ENCODE data around the gene AKT3.

- TF ChIP-seq CTCF (conservative IDR thresholded peaks at IDR 0.05; ENCODE audit: low read depth in 2 of 2): no peak
- no peak for TF ChIP-seq POLR2AphosphoS5 (IDR thresholded peaks at IDR 0.05; ENCODE audit: low read depth)
- no peak for TF ChIP-seq EZH2 (IDR thresholded peaks at IDR 0.05; ENCODE audit: low read depth, unreplicated experiment)
- no peak for TF ChIP-seq EZH2phosphoT487 (IDR thresholded peaks at IDR 0.05; ENCODE audit: unreplicated experiment)
- no peak for TF ChIP-seq CREB1 (CRISPR knock-in tag; IDR thresholded peaks at IDR 0.05; ENCODE audit: low read depth)
- TF ChIP-seq REST (IDR thresholded peaks at IDR 0.05; ENCODE audit: unreplicated experiment): no peak
- TF ChIP-seq JUNB (IDR thresholded peaks at IDR 0.05; ENCODE audit: unreplicated experiment): no peak
- no peak for TF ChIP-seq ETS1 (IDR thresholded peaks at IDR 0.05)
- no peak for TF ChIP-seq STAT1 (IDR thresholded peaks at IDR 0.05; ENCODE audit: unreplicated experiment)
- TF ChIP-seq ZNF114 (CRISPR knock-in tag; IDR thresholded peaks at IDR 0.05): no peak
- no peak for TF ChIP-seq NANOG (IDR thresholded peaks at IDR 0.05; ENCODE audit: borderline replicate concordance)
- no peak for TF ChIP-seq ZNF331 (CRISPR knock-in tag; IDR thresholded peaks at IDR 0.05; ENCODE audit: low read depth)
These were observed 7.9 kb downstream of the AKT3 start for GRCh38 chr1:243842161-243842560.

Data from GM23338 (cell line).